PFSK-1 (cell line): ENCODE measurements around the gene TMEM40.

Source experiments
- FOXP2 ChIP-seq: optimal IDR thresholded peaks from 2 replicates; pipeline ENCODE3; 2011; ENCODE audit warnings: borderline replicate concordance, control low read depth, inconsistent platforms; ENCODE audit not compliant: insufficient read depth; ENCODE audit errors: extremely low read length, extremely low read depth
- POLR2AphosphoS5 ChIP-seq: IDR thresholded peaks from 2 replicates; pipeline ENCODE4 v1.6.1; 2012; ENCODE audit warnings: low read depth, mild to moderate bottlenecking, control low read depth, low read length, moderate library complexity
- REST ChIP-seq, 2 experiments: IDR thresholded peaks; 2 replicates each; pipeline versions ENCODE4 v1.6.1 to v1.8.0; 2011 to 2012; ENCODE audit warnings: low read depth in 2 of 2, low read length in 2 of 2, control low read depth in 1 of 2, inconsistent platforms in 1 of 2, mild to moderate bottlenecking in 1 of 2, moderate library complexity in 1 of 2; ENCODE audit not compliant: insufficient read depth in 1 of 2
- SIN3A ChIP-seq: IDR thresholded peaks from 2 replicates; pipeline ENCODE4 v1.6.1; 2012; ENCODE audit warnings: mild to moderate bottlenecking, low read length, moderate library complexity, borderline replicate concordance; ENCODE audit not compliant: insufficient read depth
- TAF1 ChIP-seq: IDR thresholded peaks from 2 replicates; pipeline ENCODE4 v1.6.1; 2012; ENCODE audit warnings: low read length, control low read depth, borderline replicate concordance; ENCODE audit not compliant: insufficient read depth

TMEM40 gene

GRCh38 chr3:12702501-12702900, 56.6 kb downstream of the TMEM40 start:
- no peak for TF ChIP-seq FOXP2

GRCh38 chr3:12700800-12701199, 58.3 kb downstream of the TMEM40 start:
- TF ChIP-seq REST (IDR thresholded peaks at IDR 0.05; ENCODE audit: insufficient read depth in 1 of 2, low read depth in 2 of 2, low read length in 2 of 2): no peak
- TF ChIP-seq TAF1: no peak
- no peak for TF ChIP-seq POLR2AphosphoS5
- no peak for TF ChIP-seq SIN3A
- TF ChIP-seq FOXP2: no peak

- no peak for TF ChIP-seq FOXP2
Observed at GRCh38 chr3:12695916-12696315, 63.1 kb downstream of the TMEM40 start.

- TF ChIP-seq SIN3A (no peak), FOXP2 (no peak), POLR2AphosphoS5 (no peak), TAF1 (no peak), REST (IDR thresholded peaks at IDR 0.05; ENCODE audit: insufficient read depth in 1 of 2, low read depth in 2 of 2, low read length in 2 of 2) (no peak)
Observed at GRCh38 chr3:12695112-12695511, 63.9 kb downstream of the TMEM40 start.

- TF ChIP-seq TAF1: no peak
- TF ChIP-seq FOXP2: no peak
- TF ChIP-seq POLR2AphosphoS5: no peak
- TF ChIP-seq SIN3A: no peak
Observed at GRCh38 chr3:12692444-12692843, 66.6 kb downstream of the TMEM40 start.

GRCh38 chr3:12689997-12690711, 68.9 kb downstream of the TMEM40 start:
- TF ChIP-seq REST (IDR thresholded peaks at IDR 0.05; ENCODE audit: insufficient read depth in 1 of 2, low read depth in 2 of 2, low read length in 2 of 2) (no peak), FOXP2 (no peak), POLR2AphosphoS5 (no peak), TAF1 (no peak), SIN3A (no peak)

GRCh38 chr3:12687948-12688347, 71.1 kb downstream of the TMEM40 start:
- TF ChIP-seq FOXP2 (no peak), TAF1 (no peak), REST (IDR thresholded peaks at IDR 0.05; ENCODE audit: insufficient read depth in 1 of 2, low read depth in 2 of 2, low read length in 2 of 2) (no peak), POLR2AphosphoS5 (no peak), SIN3A (no peak)
